Ovary (tissue), 3 donors: ENCODE results near the gene HNRNPH3.

ENCODE experiments used
- CTCF ChIP-seq, 3 donors: fragments of 450-650 bp in 2 of 3; fragments of 200-600 bp in 1 of 3; IDR thresholded peaks; one replicate each; pipeline versions ENCODE4 v1.5.1 to v1.8.0; 2016 to 2022; ENCODE audit warnings: antibody characterized with exemption in 3 of 3, mild to moderate bottlenecking in 1 of 3
- POLR2A ChIP-seq: fragments of 450-650 bp; IDR thresholded peaks from one replicate; pipeline ENCODE4 v1.6.1; 2017; ENCODE audit warnings: antibody characterized with exemption, mild to moderate bottlenecking, moderate library complexity
- donor health status: DM: no; HTN: no; CAD: no.

- TF ChIP-seq CTCF (IDR thresholded peaks at IDR 0.05) (no peak), POLR2A (no peak)
Observed at GRCh38 chr10:68367121-68367520, 35.3 kb downstream of the HNRNPH3 start.
